Measurements from ENCODE around the gene DNAH8.

DNAH8 gene

GRCh38 chr6:38846361-38846760 is 131.2 kb downstream of the DNAH8 start:
- TF ChIP-seq CTCF (IDR thresholded peaks at IDR 0.05; ENCODE audit: extremely low read depth, insufficient read depth, missing control alignments), result no peak
- in situ Hi-C loops (cut with MboI; ENCODE audit: low pct_unique_long_range_greater_than_20kb, low sequenced_read_pairs, unreplicated experiment), result no loop called here
- DNase-seq (ENCODE audit: low spot score), result no peak

DNA sequence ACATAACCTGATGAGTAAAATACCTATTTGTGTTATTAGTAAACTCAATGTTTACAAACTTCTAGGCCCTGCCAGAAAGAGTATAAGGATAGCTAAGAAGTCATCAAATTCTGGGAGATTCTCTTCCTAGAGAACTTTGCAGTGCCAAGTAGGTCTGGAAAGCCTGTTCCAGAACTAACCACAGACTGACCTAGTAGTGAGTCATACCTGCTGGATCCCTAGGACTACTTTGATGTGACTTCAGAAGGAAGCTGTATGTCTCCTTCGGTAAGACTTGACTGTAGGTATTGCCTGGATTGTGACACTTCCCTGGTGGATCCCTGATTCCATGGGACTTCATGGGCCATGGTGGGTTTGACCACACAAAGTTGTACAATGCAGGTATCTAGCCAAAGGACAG is 131.7 kb downstream of the DNAH8 start:
- DNase-seq (ENCODE audit: low spot score), result no peak
- in situ Hi-C loops (cut with MboI; ENCODE audit: low pct_unique_long_range_greater_than_20kb, low sequenced_read_pairs, unreplicated experiment), result no loop called here
- no peak for TF ChIP-seq CTCF (IDR thresholded peaks at IDR 0.05; ENCODE audit: extremely low read depth, insufficient read depth, missing control alignments)

- in situ Hi-C loops (cut with MboI; ENCODE audit: low pct_unique_long_range_greater_than_20kb, low sequenced_read_pairs, unreplicated experiment), result no loop called here
- no peak for TF ChIP-seq CTCF (IDR thresholded peaks at IDR 0.05; ENCODE audit: extremely low read depth, insufficient read depth, missing control alignments)
- no peak for DNase-seq (ENCODE audit: low spot score)
Observed at GRCh38 chr6:38847497-38847896, 132.4 kb downstream of the DNAH8 start.

- in situ Hi-C loops (cut with MboI; ENCODE audit: low pct_unique_long_range_greater_than_20kb, low sequenced_read_pairs, unreplicated experiment), result no loop called here
- TF ChIP-seq CTCF (IDR thresholded peaks at IDR 0.05; ENCODE audit: extremely low read depth, insufficient read depth, missing control alignments), result no peak
- DNase-seq (ENCODE audit: low spot score), result no peak
Observed at GRCh38 chr6:38848760-38849159, 133.6 kb downstream of the DNAH8 start.

- no peak for DNase-seq (ENCODE audit: low spot score)
- in situ Hi-C loops (cut with MboI; ENCODE audit: low pct_unique_long_range_greater_than_20kb, low sequenced_read_pairs, unreplicated experiment), result loop anchor here (25.0 kb wide), 1 partner anchor 460 kb away; the partner anchor contains the start of genes KCNK16 and KCNK17
- TF ChIP-seq CTCF (IDR thresholded peaks at IDR 0.05; ENCODE audit: extremely low read depth, insufficient read depth, missing control alignments), result no peak
Observed at GRCh38 chr6:38852215-38852614, 137.1 kb downstream of the DNAH8 start.

DNA sequence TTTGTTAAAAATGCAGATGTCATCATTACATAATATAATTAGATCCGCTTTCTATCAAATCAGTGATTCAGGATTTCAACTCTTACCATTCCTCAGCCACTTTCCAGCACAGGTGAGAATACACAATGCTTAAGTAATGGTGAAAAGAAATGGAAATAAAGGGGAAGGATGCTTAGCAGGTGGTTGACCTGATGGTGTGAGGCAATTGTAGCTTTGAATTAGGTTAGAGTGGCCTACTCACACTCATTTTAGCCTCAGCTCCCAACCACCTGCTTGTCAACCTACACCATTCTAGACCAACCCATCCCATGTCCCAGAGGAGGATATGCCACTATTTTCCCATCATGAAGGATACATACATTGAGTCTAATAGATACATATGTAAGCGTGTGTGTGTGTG is 138.1 kb downstream of the DNAH8 start:
- DNase-seq (ENCODE audit: low spot score), result no peak
- in situ Hi-C loops (cut with MboI; ENCODE audit: low pct_unique_long_range_greater_than_20kb, low sequenced_read_pairs, unreplicated experiment), result loop anchor here (25.0 kb wide), 1 partner anchor 459 kb away; the partner anchor contains the start of genes KCNK16 and KCNK17
- no peak for TF ChIP-seq CTCF (IDR thresholded peaks at IDR 0.05; ENCODE audit: extremely low read depth, insufficient read depth, missing control alignments)

- DNase-seq (ENCODE audit: low spot score), result no peak
- no peak for TF ChIP-seq CTCF (IDR thresholded peaks at IDR 0.05; ENCODE audit: extremely low read depth, insufficient read depth, missing control alignments)
- in situ Hi-C loops (cut with MboI; ENCODE audit: low pct_unique_long_range_greater_than_20kb, low sequenced_read_pairs, unreplicated experiment), result loop anchor here (25.0 kb wide), 1 partner anchor 456 kb away; the partner anchor contains the start of genes KCNK16 and KCNK17
Observed at GRCh38 chr6:38856492-38856891, 141.4 kb downstream of the DNAH8 start.
